HCT116 (cell line): ENCODE results near the gene ITGA2B. TPM values are rescaled to one million over a fixed set of nuclear protein-coding genes. Genes with fewer than 3 reads are reported as not detected.
"Not testable (repeated sequence)": the region's sequence is repeated elsewhere in the genome, so short reads cannot be mapped to it uniquely, and the experiment has no call there.

ENCODE experiments used
- ATAC-seq: fragments of 200-7000 bp; cut with Tn5 transposase; 2 replicates; pipeline ENCODE4 v1.9.1; 2020; ENCODE audit warnings: mild to moderate bottlenecking, moderate library complexity
- BruUV-seq: library from RNA; stranded (reverse); fragments of 400-500 nt; replicated peaks from 2 replicates; lab custom pipeline; 2021; lab: Mats Ljungman, UMichigan
- CTCF ChIA-PET: fragments of 300-600 bp; sonication (Branson Sonifier 250); formaldehyde crosslinking; loops from one replicate; lab custom pipeline; 2021; ENCODE audit warnings: antibody characterized with exemption; lab: Charles Lee
- POLR2A ChIA-PET: fragments of 300-600, 350-600 bp; sonication (Branson Sonifier 250); formaldehyde crosslinking; loops from one replicate; lab custom pipeline; 2021; ENCODE audit warnings: antibody characterized with exemption; lab: Charles Lee
- RAD21 ChIA-PET, 2 experiments: fragments of 300-600 bp; sonication (Branson Sonifier 250); formaldehyde crosslinking; loops; one replicate each; lab custom pipeline; 2023; ENCODE audit warnings: low total read pairs in 2 of 2; ENCODE audit not compliant: uncharacterized antibody in 2 of 2, unreplicated experiment in 2 of 2, low non-redundant PET in 1 of 2; lab: Charles Lee
- DNase-seq: peaks from one replicate; pipeline ENCODE4 v3.0.0-alpha.2; 2010; ENCODE audit warnings: low read depth, low spot score
- H2AFZ ChIP-seq: fragments of 200-600 bp; shearing (Covaris generic), sonication (generic); 2 replicates; pipeline ENCODE4 v1.6.1; 2017; ENCODE audit warnings: low read depth, mixed run types, mixed read lengths, antibody characterized with exemption, low read length; ENCODE audit not compliant: poor library complexity, severe bottlenecking
- H3K27ac ChIP-seq: 2 replicates; pipeline ENCODE4 v1.5.1; 2012; ENCODE audit warnings: low read depth, low read length
- H3K27me3 ChIP-seq: fragments of 200-600 bp; sonication (generic); 2 replicates; pipeline ENCODE4 v1.6.1; 2016; ENCODE audit warnings: mixed run types, low read length, mixed read lengths; ENCODE audit not compliant: insufficient read depth
- H3K36me3 ChIP-seq, 2 experiments: fragments of 200-500 bp in 1 of 2; fragments of 200-600 bp in 1 of 2; sonication (Bioruptor generic) in 1 of 2; sonication (generic) in 1 of 2; 2 replicates each; pipeline versions ENCODE4 v1.5.1 to v1.6.1; 2014 to 2016; ENCODE audit warnings: low read length in 2 of 2, inconsistent platforms in 1 of 2, mixed read lengths in 1 of 2, mixed run types in 1 of 2; ENCODE audit not compliant: insufficient read depth in 2 of 2, control insufficient read depth in 1 of 2
- H3K4me1 ChIP-seq, 2 experiments: fragments of 200-600 bp in 1 of 2; sonication (generic) in 1 of 2; 2 replicates each; pipeline versions ENCODE4 v1.5.1 to v1.6.1; 2012 to 2017; ENCODE audit warnings: low read length in 2 of 2, inconsistent platforms in 1 of 2, mild to moderate bottlenecking in 1 of 2, mixed read lengths in 1 of 2, mixed run types in 1 of 2, moderate library complexity in 1 of 2; ENCODE audit not compliant: insufficient read depth in 2 of 2, control insufficient read depth in 1 of 2
- H3K4me2 ChIP-seq: fragments of 200-600 bp; sonication (generic); 2 replicates; pipeline ENCODE4 v1.6.1; 2017; ENCODE audit warnings: mixed run types, low read length, mixed read lengths
- H3K4me3 ChIP-seq, 2 experiments: fragments of 200-600 bp in 1 of 2; sonication (generic) in 1 of 2; replicated peaks in 1 of 2; 2 replicates each; pipeline ENCODE4 v1.5.1; 2011 to 2016; ENCODE audit warnings: low read length in 2 of 2, control low read depth in 1 of 2, low read depth in 1 of 2, mild to moderate bottlenecking in 1 of 2, mixed read lengths in 1 of 2, mixed run types in 1 of 2
- H3K79me2 ChIP-seq: fragments of 200-600 bp; sonication (generic); 2 replicates; pipeline ENCODE4 v1.6.1; 2017; ENCODE audit warnings: mild to moderate bottlenecking, mixed run types, low read length, moderate library complexity, mixed read lengths; ENCODE audit not compliant: insufficient read depth
- H3K9ac ChIP-seq: fragments of 200-600 bp; sonication (generic); 2 replicates; pipeline ENCODE4 v1.6.1; 2016; ENCODE audit warnings: low read length, mixed read lengths
- H3K9me2 ChIP-seq: fragments of 200-600 bp; sonication (generic), shearing (Covaris generic); 2 replicates; pipeline ENCODE4 v1.6.1; 2017; ENCODE audit warnings: mixed run types, mild to moderate bottlenecking, moderate library complexity; ENCODE audit not compliant: insufficient read depth
- H3K9me3 ChIP-seq, 2 experiments: fragments of 200-500 bp in 1 of 2; fragments of 200-600 bp in 1 of 2; sonication (Bioruptor generic) in 1 of 2; sonication (generic) in 1 of 2; 2 replicates each; pipeline ENCODE4 v1.6.1; 2014 to 2017; ENCODE audit warnings: low read length in 2 of 2, mixed read lengths in 2 of 2, inconsistent platforms in 1 of 2, low read depth in 1 of 2, mild to moderate bottlenecking in 1 of 2, mixed run types in 1 of 2, moderate library complexity in 1 of 2; ENCODE audit not compliant: control insufficient read depth in 1 of 2, insufficient read depth in 1 of 2
- H4K20me1 ChIP-seq: fragments of 200-600 bp; sonication (generic), shearing (Covaris generic); 2 replicates; pipeline ENCODE4 v1.6.1; 2017; ENCODE audit warnings: mixed run types, mild to moderate bottlenecking, moderate library complexity; ENCODE audit not compliant: insufficient read depth
- CEBPB ChIP-seq: IDR thresholded peaks from 2 replicates; pipeline ENCODE4 v1.6.1; 2012; ENCODE audit warnings: low read depth
- intact Hi-C: fragments of 100-400 bp; cut with micrococcal nuclease; formaldehyde crosslinking; loops from 2 replicates; pipeline ENCODE4 v1.10.0; 2022
- total RNA-seq: library from RNA; stranded (reverse); gene quantifications from one replicate; pipeline ENCODE4 v1.2.1, GENCODE V29; 2021; ENCODE audit not compliant: unreplicated experiment

ITGA2B gene
- total RNA-seq, 1 experiment from 2014 or later: 7.6 TPM

- H3K9ac ChIP-seq, H3K4me2 ChIP-seq, ATAC-seq, H4K20me1 ChIP-seq, H3K4me1 ChIP-seq, H3K9me2 ChIP-seq, H3K36me3 ChIP-seq, H3K27ac ChIP-seq, H3K27me3 ChIP-seq, BruUV-seq, DNase-seq, H2AFZ ChIP-seq, RAD21 ChIA-PET, CTCF ChIA-PET, H3K4me3 ChIP-seq, H3K79me2 ChIP-seq, POLR2A ChIA-PET, H3K9me3 ChIP-seq: not testable (repeated sequence)
- intact Hi-C loops: loop anchor here (10.0 kb wide), 1 partner anchor 464 kb away; the partner anchor contains the start of gene MPP2
Observed at GRCh38 chr17:44368391-44369243, 20.8 kb downstream of the ITGA2B start.

GRCh38 chr17:44367231-44367979, 22.0 kb downstream of the ITGA2B start:
- intact Hi-C loops: loop anchor here (10.0 kb wide), 1 partner anchor 463 kb away; the partner anchor contains the start of gene MPP2

GRCh38 chr17:44365051-44365450, 24.4 kb downstream of the ITGA2B start:
- H3K27me3 ChIP-seq, POLR2A ChIA-PET, H3K79me2 ChIP-seq, H3K9me3 ChIP-seq, H3K9ac ChIP-seq, H2AFZ ChIP-seq, H3K4me3 ChIP-seq, H3K27ac ChIP-seq, ATAC-seq, H3K36me3 ChIP-seq, BruUV-seq, RAD21 ChIA-PET, DNase-seq, H3K4me2 ChIP-seq, H3K9me2 ChIP-seq, H4K20me1 ChIP-seq: not testable (repeated sequence)
- H3K4me1 ChIP-seq: peaks cover 7 to 27% of the 10 kb centered on the region in 2 experiments; a peak in 3 of 4 replicates
- intact Hi-C loops: loop anchor here (10.0 kb wide), 1 partner anchor 460 kb away; the partner anchor contains the start of gene MPP2
- CTCF ChIA-PET: interaction anchor here (0.7 kb wide), 2 partner anchors 221 to 284 kb away, joined by 3 read pairs; no protein-coding TSS in a partner anchor

More at GRCh38 chr17:44367231-44367979, 22.0 kb downstream of the ITGA2B start:
- H4K20me1 ChIP-seq: no peaks in the 10 kb centered on the region
- no peak overlapping the region for H2AFZ ChIP-seq
- H3K27ac ChIP-seq: no peak overlapping the region
- TF ChIP-seq CEBPB: no peak
- ChIA-PET CTCF (interaction anchor here (2.0 kb wide), 1 partner anchor 9 kb away, joined by 5 read pairs; no protein-coding TSS in a partner anchor), RAD21 (no interaction called here), POLR2A (no interaction called here)
- no peak overlapping the region for H3K4me3 ChIP-seq
- H3K9me3 ChIP-seq: no peaks in the 10 kb centered on the region
- H3K36me3 ChIP-seq: no peaks in the 10 kb centered on the region
- BruUV-seq: no TSS peak
- DNase-seq (no peak), ATAC-seq (no peak)
- no peaks in the 10 kb centered on the region for H3K9me2 ChIP-seq
- peaks cover 4 to 12% of the 10 kb centered on the region in 2 experiments; a peak in 3 of 4 replicates for H3K4me1 ChIP-seq
- H3K9ac ChIP-seq: no peak overlapping the region
- H3K27me3 ChIP-seq: no peaks in the 10 kb centered on the region
- no peaks in the 10 kb centered on the region for H3K79me2 ChIP-seq
- no peak overlapping the region for H3K4me2 ChIP-seq
